NB4 (cell line): ENCODE data around the gene SH3D19.

Experiments used
- CTCF ChIP-seq: IDR thresholded peaks from one replicate; pipeline ENCODE4 v1.5.1; 2012; ENCODE audit warnings: low read depth, low read length
- POLR2A ChIP-seq: IDR thresholded peaks from 2 replicates; pipeline ENCODE4 v1.6.1; 2011; ENCODE audit warnings: mild to moderate bottlenecking; ENCODE audit not compliant: insufficient read length; ENCODE audit errors: extremely low read depth

- TF ChIP-seq POLR2A (no peak), CTCF (no peak)
Observed at GRCh38 chr4:151114986-151115385, 210.4 kb downstream of the SH3D19 start.
